ENCODE results near the gene PDE6C. TPM values are rescaled to one million over a fixed set of nuclear protein-coding genes. Genes with fewer than 3 reads are reported as not detected.

Gene PDE6C
- total and polyA plus RNA-seq, 9 donors, result 0.06 to 2.1 (median 0.75) TPM; not detected in 1

GRCh38 chr10:93601774-93602162, 10.6 kb upstream of the PDE6C start:
- Histone ChIP-seq H3K27ac (ENCODE audit: low read length) (no peak overlapping the region), H3K4me1 (ENCODE audit: control insufficient read depth, insufficient read depth, low read length) (peaks cover 8% of the 10 kb centered on the region), H3K27me3 (ENCODE audit: control insufficient read depth, insufficient read depth, low read length) (peaks cover 32% of the 10 kb centered on the region), H3K36me3 (ENCODE audit: control insufficient read depth, insufficient read depth, low read length) (no peaks in the 10 kb centered on the region), H3K4me3 (ENCODE audit: low read length) (no peak overlapping the region), H3K9me3 (replicated peaks; ENCODE audit: control insufficient read depth, low read depth, low read length) (no peaks in the 10 kb centered on the region)
- WGBS (ENCODE audit: insufficient coverage), result 11% methylated on average over 5 of the region's 7 CpGs
- DNase-seq, result no peak

- Histone ChIP-seq H3K9me3 (replicated peaks; ENCODE audit: control insufficient read depth, low read depth, low read length) (no peaks in the 10 kb centered on the region), H3K27me3 (ENCODE audit: control insufficient read depth, insufficient read depth, low read length) (peaks cover 35% of the 10 kb centered on the region)
Observed at GRCh38 chr10:93603023-93603422, 9.3 kb upstream of the PDE6C start.

GRCh38 chr10:93604146-93604545, 8.2 kb upstream of the PDE6C start:
- no CpG with 5 or more reads among the region's 2 CpGs for WGBS (ENCODE audit: insufficient coverage)
- no peaks in the 10 kb centered on the region for H3K36me3 ChIP-seq (ENCODE audit: control insufficient read depth, insufficient read depth, low read length)
- H3K27me3 ChIP-seq (ENCODE audit: control insufficient read depth, insufficient read depth, low read length), result peaks cover 35% of the 10 kb centered on the region
- peaks cover 8% of the 10 kb centered on the region for H3K4me1 ChIP-seq (ENCODE audit: control insufficient read depth, insufficient read depth, low read length)
- H3K4me3 ChIP-seq (ENCODE audit: low read length), result no peak overlapping the region
- H3K27ac ChIP-seq (ENCODE audit: low read length), result no peak overlapping the region
- H3K9me3 ChIP-seq (replicated peaks; ENCODE audit: control insufficient read depth, low read depth, low read length), result no peaks in the 10 kb centered on the region
- DNase-seq, result no peak

More at GRCh38 chr10:93603023-93603422, 9.3 kb upstream of the PDE6C start:
- Histone ChIP-seq H3K36me3 (ENCODE audit: control insufficient read depth, insufficient read depth, low read length) (no peaks in the 10 kb centered on the region), H3K4me1 (ENCODE audit: control insufficient read depth, insufficient read depth, low read length) (peaks cover 8% of the 10 kb centered on the region), H3K4me3 (ENCODE audit: low read length) (no peak overlapping the region), H3K27ac (ENCODE audit: low read length) (no peak overlapping the region)
- WGBS (ENCODE audit: insufficient coverage), result no CpG with 5 or more reads among the region's 2 CpGs
- no peak for DNase-seq

- WGBS (ENCODE audit: insufficient coverage), result no CpG with 5 or more reads among the region's 3 CpGs
- no peak overlapping the region for H3K4me3 ChIP-seq (ENCODE audit: low read length)
- no peaks in the 10 kb centered on the region for H3K4me1 ChIP-seq (ENCODE audit: control insufficient read depth, insufficient read depth, low read length)
- H3K36me3 ChIP-seq (ENCODE audit: control insufficient read depth, insufficient read depth, low read length), result no peaks in the 10 kb centered on the region
- no peak overlapping the region for H3K27ac ChIP-seq (ENCODE audit: low read length)
- no peak for DNase-seq
- H3K9me3 ChIP-seq (replicated peaks; ENCODE audit: control insufficient read depth, low read depth, low read length), result no peaks in the 10 kb centered on the region
- H3K27me3 ChIP-seq (ENCODE audit: control insufficient read depth, insufficient read depth, low read length), result peaks cover 11% of the 10 kb centered on the region
Observed at GRCh38 chr10:93608421-93608820, 3.9 kb upstream of the PDE6C start.

- 75% methylated on average over 3 of the region's 3 CpGs for WGBS (ENCODE audit: insufficient coverage)
- Histone ChIP-seq H3K4me3 (ENCODE audit: low read length) (no peak overlapping the region), H3K27me3 (ENCODE audit: control insufficient read depth, insufficient read depth, low read length) (peaks cover 2% of the 10 kb centered on the region), H3K27ac (ENCODE audit: low read length) (no peak overlapping the region), H3K4me1 (ENCODE audit: control insufficient read depth, insufficient read depth, low read length) (no peaks in the 10 kb centered on the region), H3K36me3 (ENCODE audit: control insufficient read depth, insufficient read depth, low read length) (no peaks in the 10 kb centered on the region), H3K9me3 (replicated peaks; ENCODE audit: control insufficient read depth, low read depth, low read length) (no peaks in the 10 kb centered on the region)
- DNase-seq, result no peak
Observed at GRCh38 chr10:93613126-93613525, 789 bp downstream of the PDE6C start.

- DNase-seq, result no peak
Observed at GRCh38 chr10:93614101-93614825, 1.9 kb downstream of the PDE6C start.

GRCh38 chr10:93615576-93616235, 3.4 kb downstream of the PDE6C start:
- H3K36me3 ChIP-seq (ENCODE audit: control insufficient read depth, insufficient read depth, low read length), result no peaks in the 10 kb centered on the region
- H3K4me1 ChIP-seq (ENCODE audit: control insufficient read depth, insufficient read depth, low read length), result no peaks in the 10 kb centered on the region
- WGBS (ENCODE audit: insufficient coverage), result no CpG with 5 or more reads among the region's 9 CpGs
- H3K27me3 ChIP-seq (ENCODE audit: control insufficient read depth, insufficient read depth, low read length), result peaks cover 2% of the 10 kb centered on the region
- no peaks in the 10 kb centered on the region for H3K9me3 ChIP-seq (replicated peaks; ENCODE audit: control insufficient read depth, low read depth, low read length)
- no peak for DNase-seq
- H3K4me3 ChIP-seq (ENCODE audit: low read length), result no peak overlapping the region
- no peak overlapping the region for H3K27ac ChIP-seq (ENCODE audit: low read length)

More at GRCh38 chr10:93614101-93614825, 1.9 kb downstream of the PDE6C start:
- no peak overlapping the region for H3K4me3 ChIP-seq (ENCODE audit: low read length)
- H3K9me3 ChIP-seq (replicated peaks; ENCODE audit: control insufficient read depth, low read depth, low read length), result no peaks in the 10 kb centered on the region
- WGBS (ENCODE audit: insufficient coverage), result 90% methylated on average over 4 of the region's 7 CpGs
- H3K27me3 ChIP-seq (ENCODE audit: control insufficient read depth, insufficient read depth, low read length), result peaks cover 2% of the 10 kb centered on the region
- no peaks in the 10 kb centered on the region for H3K4me1 ChIP-seq (ENCODE audit: control insufficient read depth, insufficient read depth, low read length)
- no peak overlapping the region for H3K27ac ChIP-seq (ENCODE audit: low read length)
- H3K36me3 ChIP-seq (ENCODE audit: control insufficient read depth, insufficient read depth, low read length), result no peaks in the 10 kb centered on the region

GRCh38 chr10:93620925-93621324, 8.6 kb downstream of the PDE6C start:
- H3K4me1 ChIP-seq (ENCODE audit: control insufficient read depth, insufficient read depth, low read length), result no peaks in the 10 kb centered on the region
- H3K9me3 ChIP-seq (replicated peaks; ENCODE audit: control insufficient read depth, low read depth, low read length), result no peaks in the 10 kb centered on the region
- DNase-seq, result no peak
- no peak overlapping the region for H3K4me3 ChIP-seq (ENCODE audit: low read length)
- WGBS (ENCODE audit: insufficient coverage), result 64% methylated on average over 5 of the region's 7 CpGs
- no peak overlapping the region for H3K27ac ChIP-seq (ENCODE audit: low read length)
- no peaks in the 10 kb centered on the region for H3K27me3 ChIP-seq (ENCODE audit: control insufficient read depth, insufficient read depth, low read length)
- H3K36me3 ChIP-seq (ENCODE audit: control insufficient read depth, insufficient read depth, low read length), result no peaks in the 10 kb centered on the region

- no peaks in the 10 kb centered on the region for H3K36me3 ChIP-seq (ENCODE audit: control insufficient read depth, insufficient read depth, low read length)
- no peaks in the 10 kb centered on the region for H3K27me3 ChIP-seq (ENCODE audit: control insufficient read depth, insufficient read depth, low read length)
- no peak overlapping the region for H3K4me3 ChIP-seq (ENCODE audit: low read length)
- no peak for DNase-seq
- no CpG with 5 or more reads among the region's 1 CpG for WGBS (ENCODE audit: insufficient coverage)
- H3K9me3 ChIP-seq (replicated peaks; ENCODE audit: control insufficient read depth, low read depth, low read length), result no peaks in the 10 kb centered on the region
- H3K4me1 ChIP-seq (ENCODE audit: control insufficient read depth, insufficient read depth, low read length), result no peaks in the 10 kb centered on the region
- H3K27ac ChIP-seq (ENCODE audit: low read length), result no peak overlapping the region
Observed at GRCh38 chr10:93622942-93623341, 10.6 kb downstream of the PDE6C start.

GRCh38 chr10:93628858-93629257, 16.5 kb downstream of the PDE6C start:
- no peak for DNase-seq
- Histone ChIP-seq H3K36me3 (ENCODE audit: control insufficient read depth, insufficient read depth, low read length) (no peaks in the 10 kb centered on the region), H3K27ac (ENCODE audit: low read length) (no peak overlapping the region), H3K9me3 (replicated peaks; ENCODE audit: control insufficient read depth, low read depth, low read length) (no peaks in the 10 kb centered on the region), H3K4me1 (ENCODE audit: control insufficient read depth, insufficient read depth, low read length) (no peaks in the 10 kb centered on the region), H3K4me3 (ENCODE audit: low read length) (no peak overlapping the region), H3K27me3 (ENCODE audit: control insufficient read depth, insufficient read depth, low read length) (no peaks in the 10 kb centered on the region)
- WGBS (ENCODE audit: insufficient coverage), result 37% methylated on average over 2 of the region's 4 CpGs
